Upper lobe of left lung (tissue), 4 donors: Measurements from ENCODE around the gene EVC.

Experiments used
- POLR2A ChIP-seq, 4 donors: fragments of 450-650 bp; IDR thresholded peaks; one replicate each; pipeline ENCODE4 v1.5.1; 2016 to 2017; ENCODE audit warnings: antibody characterized with exemption in 4 of 4, mild to moderate bottlenecking in 2 of 4
- TF ChIP-seq, protein P1 (sequence below), 6 experiments: fragments of 450-650 bp in 4 of 6; fragments of 200-600 bp in 2 of 6; sonication (generic) in 2 of 6; IDR thresholded peaks; one replicate each; pipeline ENCODE4 v1.5.1; 2016 to 2019; ENCODE audit warnings: antibody characterized with exemption in 6 of 6

DNA sequence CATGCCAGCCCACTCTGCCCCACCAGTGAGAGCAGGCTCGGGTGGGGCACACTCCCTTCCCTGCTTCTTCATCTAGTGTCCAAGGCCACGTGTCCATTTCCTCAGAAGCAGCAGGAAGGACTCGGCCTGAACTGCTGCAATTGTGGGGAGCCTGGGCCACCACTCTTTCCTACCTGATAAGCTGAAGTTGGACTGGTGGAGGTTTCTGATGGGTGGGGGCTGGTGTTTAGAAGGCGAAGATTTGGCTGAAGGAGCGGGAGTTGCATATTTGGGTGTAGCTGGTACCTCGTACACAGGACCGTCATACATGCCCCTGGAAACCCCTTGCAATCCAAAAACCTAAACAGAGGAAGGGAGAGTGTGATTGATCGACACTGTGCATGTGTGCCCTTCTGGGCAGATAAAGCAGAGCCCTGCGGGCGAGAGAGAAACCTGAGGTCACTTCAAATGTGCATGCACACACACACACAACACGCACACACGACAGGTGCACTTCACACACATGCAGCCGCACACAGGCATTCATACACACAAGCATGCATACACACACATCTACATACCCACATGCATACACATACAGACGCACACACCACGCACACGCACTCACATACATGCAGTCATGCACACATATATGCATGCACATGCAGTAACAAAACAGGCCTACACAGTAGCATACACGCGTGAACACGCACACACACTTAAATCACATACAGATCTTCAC is 114.5 kb downstream of the EVC start:
- TF ChIP-seq, protein P1, sequence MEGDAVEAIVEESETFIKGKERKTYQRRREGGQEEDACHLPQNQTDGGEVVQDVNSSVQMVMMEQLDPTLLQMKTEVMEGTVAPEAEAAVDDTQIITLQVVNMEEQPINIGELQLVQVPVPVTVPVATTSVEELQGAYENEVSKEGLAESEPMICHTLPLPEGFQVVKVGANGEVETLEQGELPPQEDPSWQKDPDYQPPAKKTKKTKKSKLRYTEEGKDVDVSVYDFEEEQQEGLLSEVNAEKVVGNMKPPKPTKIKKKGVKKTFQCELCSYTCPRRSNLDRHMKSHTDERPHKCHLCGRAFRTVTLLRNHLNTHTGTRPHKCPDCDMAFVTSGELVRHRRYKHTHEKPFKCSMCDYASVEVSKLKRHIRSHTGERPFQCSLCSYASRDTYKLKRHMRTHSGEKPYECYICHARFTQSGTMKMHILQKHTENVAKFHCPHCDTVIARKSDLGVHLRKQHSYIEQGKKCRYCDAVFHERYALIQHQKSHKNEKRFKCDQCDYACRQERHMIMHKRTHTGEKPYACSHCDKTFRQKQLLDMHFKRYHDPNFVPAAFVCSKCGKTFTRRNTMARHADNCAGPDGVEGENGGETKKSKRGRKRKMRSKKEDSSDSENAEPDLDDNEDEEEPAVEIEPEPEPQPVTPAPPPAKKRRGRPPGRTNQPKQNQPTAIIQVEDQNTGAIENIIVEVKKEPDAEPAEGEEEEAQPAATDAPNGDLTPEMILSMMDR (IDR thresholded peaks at IDR 0.05), result no peak
- no peak for TF ChIP-seq POLR2A (IDR thresholded peaks at IDR 0.05)
